Measurements from ENCODE around the gene GEMIN7.

GEMIN7 gene

GRCh38 chr19:45047188-45047797 is 31.8 kb upstream of the GEMIN7 start:
- Histone ChIP-seq H3K36me3 (peaks cover 47% of the 10 kb centered on the region), H3K9me3 (no peaks in the 10 kb centered on the region), H3K27ac (peak overlapping the region; percentile 89), H3K4me1 (ENCODE audit: control insufficient read depth in 1 of 2, insufficient read depth in 1 of 2, low read depth in 1 of 2, low read length in 1 of 2) (peaks cover 30% of the 10 kb centered on the region in 2 experiments), H3K27me3 (no peaks in the 10 kb centered on the region), H3K4me3 (ENCODE audit: low read depth in 1 of 2, low read length in 1 of 2) (peak overlapping the region; percentile 56 to 62)
- peak; percentile 50 for TF ChIP-seq CTCF (IDR thresholded peaks at IDR 0.05)

GRCh38 chr19:45049073-45049736 is 29.9 kb upstream of the GEMIN7 start:
- peaks cover 53% of the 10 kb centered on the region for H3K36me3 ChIP-seq

GRCh38 chr19:45050036-45050435 is 29.0 kb upstream of the GEMIN7 start:
- Histone ChIP-seq H3K27ac (no peak overlapping the region), H3K27me3 (no peaks in the 10 kb centered on the region), H3K9me3 (no peaks in the 10 kb centered on the region), H3K4me1 (ENCODE audit: control insufficient read depth in 1 of 2, insufficient read depth in 1 of 2, low read depth in 1 of 2, low read length in 1 of 2) (peaks cover 21 to 23% of the 10 kb centered on the region in 2 experiments), H3K4me3 (ENCODE audit: low read depth in 1 of 2, low read length in 1 of 2) (no peak overlapping the region), H3K36me3 (peaks cover 53% of the 10 kb centered on the region)
- no peak for TF ChIP-seq CTCF (IDR thresholded peaks at IDR 0.05)

More at GRCh38 chr19:45049073-45049736, 29.9 kb upstream of the GEMIN7 start:
- Histone ChIP-seq H3K27ac (peak overlapping the region; percentile 89), H3K27me3 (no peaks in the 10 kb centered on the region), H3K9me3 (no peaks in the 10 kb centered on the region), H3K4me3 (ENCODE audit: low read depth in 1 of 2, low read length in 1 of 2) (no peak overlapping the region), H3K4me1 (ENCODE audit: control insufficient read depth in 1 of 2, insufficient read depth in 1 of 2, low read depth in 1 of 2, low read length in 1 of 2) (peaks cover 21 to 24% of the 10 kb centered on the region in 2 experiments)
- TF ChIP-seq CTCF (IDR thresholded peaks at IDR 0.05) = no peak

- no peaks in the 10 kb centered on the region for H3K9me3 ChIP-seq
- H3K4me3 ChIP-seq (ENCODE audit: low read depth in 1 of 2, low read length in 1 of 2) = no peak overlapping the region
- peaks cover 57% of the 10 kb centered on the region for H3K36me3 ChIP-seq
- H3K27ac ChIP-seq = no peak overlapping the region
- H3K27me3 ChIP-seq = no peaks in the 10 kb centered on the region
- peaks cover 13% of the 10 kb centered on the region in 2 experiments for H3K4me1 ChIP-seq (ENCODE audit: control insufficient read depth in 1 of 2, insufficient read depth in 1 of 2, low read depth in 1 of 2, low read length in 1 of 2)
- TF ChIP-seq CTCF (IDR thresholded peaks at IDR 0.05) = no peak
Observed at GRCh38 chr19:45051929-45052579, 27.0 kb upstream of the GEMIN7 start.

- peaks cover 100% of the 10 kb centered on the region for H3K36me3 ChIP-seq
Observed at GRCh38 chr19:45056831-45057230, 22.2 kb upstream of the GEMIN7 start.

More at GRCh38 chr19:45056831-45057230, 22.2 kb upstream of the GEMIN7 start:
- H3K27me3 ChIP-seq = no peaks in the 10 kb centered on the region
- H3K4me3 ChIP-seq (ENCODE audit: low read depth in 1 of 2, low read length in 1 of 2) = no peak overlapping the region
- H3K4me1 ChIP-seq (ENCODE audit: control insufficient read depth in 1 of 2, insufficient read depth in 1 of 2, low read depth in 1 of 2, low read length in 1 of 2) = no peaks in the 10 kb centered on the region
- TF ChIP-seq CTCF (IDR thresholded peaks at IDR 0.05) = no peak
- no peaks in the 10 kb centered on the region for H3K9me3 ChIP-seq
- no peak overlapping the region for H3K27ac ChIP-seq

Measured in neutrophil (primary cell).